GM04504 (cell line): ENCODE data around the gene SEC61A2.
"Not testable (repeated sequence)": the region's sequence is repeated elsewhere in the genome, so short reads cannot be mapped to it uniquely, and the experiment has no call there.

Source experiments
- DNase-seq: peaks from one replicate; pipeline ENCODE4 v3.0.0-alpha.2; 2012; ENCODE audit warnings: low read depth

Gene SEC61A2

GRCh38 chr10:12129222-12130111, at the start of gene SEC61A2:
Gene SEC61A2, plus strand, starts transcription at chr10:12129677. Its CDS starts 111 bp downstream, at chr10:12129788.
- DNase-seq = peak; percentile 89

DNA sequence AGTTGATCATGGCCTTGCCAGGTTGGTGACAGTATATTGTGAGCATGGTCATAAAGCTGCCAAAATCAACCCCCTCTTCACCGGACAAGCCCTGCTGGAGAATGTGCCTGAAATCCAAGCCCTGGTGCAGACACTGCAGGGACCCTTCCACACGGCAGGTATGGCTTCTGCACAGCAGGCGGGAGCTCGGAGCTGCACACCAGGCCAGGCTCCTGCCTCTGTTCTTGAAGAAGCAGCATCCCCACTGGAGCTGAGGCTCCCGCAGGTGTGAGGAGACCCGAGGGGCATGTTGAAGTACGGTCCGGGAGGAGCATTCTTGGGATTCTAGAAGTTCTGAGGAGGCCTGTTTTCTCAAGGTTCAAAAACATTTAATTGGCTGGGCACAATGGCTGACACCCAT, 48.0 kb upstream of the SEC61A2 start:
- no peak for DNase-seq

- peak; percentile 36 for DNase-seq
These were observed 47.5 kb upstream of the SEC61A2 start for GRCh38 chr10:12081879-12082557.

- no peak for DNase-seq
These were observed 40.6 kb upstream of the SEC61A2 start for GRCh38 chr10:12088919-12089318.

- DNase-seq = no peak
These were observed 38.1 kb upstream of the SEC61A2 start for GRCh38 chr10:12091421-12091820.

DNA sequence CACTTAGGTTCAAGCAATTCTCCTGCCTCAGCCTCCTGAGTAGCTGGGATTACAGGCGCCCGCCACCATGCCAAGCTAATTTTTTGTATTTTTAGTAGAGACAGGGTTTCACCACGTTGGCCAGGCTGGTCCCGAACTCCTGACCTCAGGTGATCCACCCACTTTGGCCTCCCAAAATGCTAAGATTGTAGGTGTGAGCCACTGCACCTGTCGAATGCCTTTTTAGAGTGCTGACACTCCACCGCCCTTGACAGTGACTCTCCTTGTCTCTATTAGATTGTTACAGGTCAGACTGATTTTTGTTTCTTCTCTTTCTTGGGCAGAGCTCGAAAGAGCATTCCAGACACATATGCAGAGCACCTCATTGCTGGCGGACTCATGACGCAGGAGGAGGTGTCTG, 32.1 kb upstream of the SEC61A2 start:
- DNase-seq = not testable (repeated sequence)

- DNase-seq = no peak
These were observed 31.7 kb upstream of the SEC61A2 start for GRCh38 chr10:12097791-12098190.

DNA sequence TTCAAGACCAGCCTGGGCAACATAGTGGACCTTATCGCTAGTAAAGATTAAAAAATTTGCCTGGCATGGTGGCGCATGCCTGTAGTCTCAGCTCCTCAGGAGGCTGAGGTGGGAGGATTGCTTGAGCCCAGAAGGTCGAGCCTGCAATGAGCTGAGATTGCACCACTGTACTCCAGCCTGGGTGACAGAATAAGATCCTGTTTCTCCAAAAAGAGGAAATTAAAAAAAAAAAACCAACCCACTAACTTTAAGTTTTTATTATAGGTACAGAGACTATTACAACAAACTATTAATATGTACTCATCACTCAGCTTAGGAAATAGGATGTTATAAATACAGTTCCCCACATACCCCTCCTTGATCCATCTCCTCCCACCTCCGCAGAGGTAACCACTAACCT, 30.5 kb upstream of the SEC61A2 start:
- no peak for DNase-seq

DNA sequence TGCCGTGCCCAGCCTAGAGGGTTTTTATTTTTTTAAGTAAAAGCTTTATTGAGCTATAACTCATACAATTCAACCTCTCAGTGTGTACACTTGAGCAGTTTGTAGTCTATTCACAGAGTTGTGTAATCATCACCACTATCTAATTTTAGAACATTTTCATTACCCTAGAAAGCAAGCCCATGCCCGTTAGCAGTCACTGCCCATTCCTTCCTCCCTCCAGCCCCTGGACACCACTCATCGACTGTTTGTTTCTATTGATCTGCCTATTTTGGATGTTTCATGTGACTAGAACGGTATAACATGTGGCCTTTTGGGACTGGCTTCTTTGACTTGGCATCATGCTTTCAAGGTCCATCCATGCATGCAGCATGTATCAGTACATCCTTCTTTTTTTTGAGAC, 25.7 kb upstream of the SEC61A2 start:
- DNase-seq = no peak

DNA sequence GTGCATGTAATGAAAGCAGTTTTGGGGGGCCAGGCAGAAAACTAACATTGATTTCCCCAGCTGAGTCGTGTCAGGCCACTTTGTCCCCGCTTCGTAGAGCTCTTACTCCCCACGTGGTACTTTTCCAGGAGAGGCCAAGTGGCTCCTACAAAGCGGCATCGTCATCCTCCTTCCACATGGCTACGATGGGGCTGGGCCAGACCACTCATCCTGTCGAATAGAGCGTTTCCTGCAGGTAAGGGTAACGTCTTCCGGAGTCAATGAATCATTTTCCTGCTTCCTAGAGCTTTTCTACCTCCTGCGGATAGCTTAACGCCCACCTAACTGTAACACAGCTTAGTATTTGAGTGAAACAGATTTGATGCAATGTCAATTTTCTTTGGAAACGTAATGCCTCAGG, 21.7 kb upstream of the SEC61A2 start:
- no peak for DNase-seq

DNA sequence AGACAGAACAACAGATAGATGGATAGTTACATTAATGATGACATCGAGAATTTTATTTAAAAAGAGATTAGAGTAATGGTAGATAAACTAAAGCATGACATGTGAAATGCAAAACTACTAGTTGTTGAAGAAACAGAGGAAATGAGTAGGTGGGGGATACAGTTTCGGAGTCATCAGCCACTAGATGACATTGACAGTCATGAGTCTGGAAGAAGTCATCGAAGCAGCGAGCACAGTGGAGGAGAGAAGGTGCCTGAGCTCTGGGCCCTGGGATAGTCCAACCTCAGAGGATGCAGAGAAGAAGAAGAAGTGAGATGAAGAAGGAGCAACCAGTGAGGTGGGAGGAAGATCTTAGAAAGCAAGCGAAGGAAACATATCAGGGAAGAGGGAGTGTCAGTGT, 20.2 kb upstream of the SEC61A2 start:
- DNase-seq = no peak

DNA sequence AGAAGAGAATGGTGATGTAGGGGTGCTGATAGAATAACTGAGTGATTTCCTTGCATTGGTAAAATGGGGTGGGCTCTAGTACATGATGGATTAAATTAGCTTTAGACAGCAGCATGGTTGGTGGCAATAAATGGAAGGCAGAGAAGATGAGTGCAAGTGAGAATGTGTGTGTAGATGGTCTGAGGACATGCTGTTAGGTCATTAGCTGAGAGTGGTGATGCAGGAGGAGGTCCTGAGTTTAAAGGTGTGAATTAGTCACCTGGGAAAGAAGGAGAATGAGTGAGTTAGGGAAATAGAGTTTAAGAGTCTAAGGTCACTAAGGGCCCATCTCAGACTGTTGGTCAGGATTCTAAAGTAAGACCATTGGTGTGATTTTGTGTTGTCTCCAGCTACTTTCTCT, 17.9 kb upstream of the SEC61A2 start:
- no peak for DNase-seq

DNA sequence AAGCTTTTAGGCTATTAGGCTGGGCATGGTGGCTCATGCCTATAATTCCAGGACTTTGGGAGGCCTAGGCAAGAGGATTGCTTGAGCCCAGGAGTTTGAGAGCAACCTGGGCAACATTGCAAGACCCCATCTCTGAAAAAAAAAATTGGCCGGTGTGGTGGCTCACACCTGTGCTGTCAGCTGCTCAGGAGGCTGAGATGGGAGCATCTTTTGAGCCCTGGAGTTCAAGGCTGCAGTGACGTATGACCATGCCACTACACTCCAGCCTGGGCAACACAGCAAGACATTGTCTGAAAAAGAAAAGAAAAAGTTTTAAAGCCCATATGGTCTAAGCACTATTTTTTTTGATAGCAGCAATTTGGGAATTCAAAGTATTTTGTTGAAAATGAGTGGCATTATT, 15.8 kb upstream of the SEC61A2 start:
- no peak for DNase-seq

GRCh38 chr10:12121673-12122072, 7.8 kb upstream of the SEC61A2 start:
- DNase-seq = no peak

GRCh38 chr10:12130237-12130872, 878 bp downstream of the SEC61A2 start:
- peak; percentile 42 for DNase-seq

DNA sequence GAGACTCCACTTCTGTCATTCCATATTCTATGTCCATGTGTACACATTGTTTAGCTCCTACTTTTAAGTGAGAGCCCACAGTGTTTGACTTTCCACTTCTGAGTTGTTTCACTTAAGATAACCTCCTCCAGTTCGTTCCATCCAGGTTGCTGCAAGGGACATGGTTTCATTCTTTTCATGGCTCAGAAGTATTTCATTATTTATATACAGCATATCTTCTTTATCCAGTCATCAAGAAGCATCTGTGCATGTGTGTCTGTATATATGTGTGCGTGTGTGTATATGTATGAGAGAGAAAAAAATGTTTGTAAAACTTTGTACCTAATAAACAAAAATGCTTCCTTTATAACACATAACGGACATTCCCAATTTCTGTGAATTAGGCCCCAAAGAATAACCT, 6.2 kb downstream of the SEC61A2 start:
- no peak for DNase-seq

DNA sequence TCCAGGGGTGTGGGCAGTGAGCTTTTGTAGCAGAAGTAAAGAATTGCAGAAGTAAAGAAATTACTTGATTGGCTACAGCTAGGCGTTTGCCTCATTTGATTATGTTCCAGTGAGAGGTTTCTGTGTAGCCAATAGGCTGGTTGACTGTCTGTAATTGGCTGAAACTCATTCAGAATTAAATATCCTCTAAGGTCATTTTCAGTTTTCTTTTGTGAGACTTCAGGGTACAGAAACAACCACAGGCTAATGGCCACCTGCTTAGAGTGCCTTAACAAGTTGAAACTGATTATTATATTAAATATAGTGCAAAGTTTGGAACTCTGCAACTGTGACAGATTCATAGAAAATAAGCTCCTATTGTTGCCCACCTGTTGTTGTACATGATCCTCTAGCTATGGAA, 10.6 kb downstream of the SEC61A2 start:
- DNase-seq = no peak

DNA sequence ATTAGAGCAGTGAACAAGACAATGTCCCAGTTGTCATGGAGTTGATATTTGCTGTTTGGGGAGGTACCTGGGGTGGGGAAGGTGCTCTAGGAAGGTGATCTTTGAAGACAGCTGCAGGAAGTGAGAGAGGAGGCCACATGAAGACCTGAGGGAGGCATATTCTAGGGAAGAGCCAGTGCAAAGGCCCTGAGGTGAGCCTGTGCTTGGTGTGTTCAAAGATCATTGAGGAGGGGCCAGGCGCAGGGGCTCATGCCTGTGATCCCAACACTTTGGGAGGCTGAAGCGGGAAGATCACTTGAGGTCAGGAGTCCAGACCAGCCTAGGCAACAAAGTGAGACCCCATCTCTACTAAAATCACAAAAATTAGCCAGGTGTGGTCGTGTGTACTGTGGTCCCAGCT, 15.1 kb downstream of the SEC61A2 start:
- DNase-seq = no peak

DNA sequence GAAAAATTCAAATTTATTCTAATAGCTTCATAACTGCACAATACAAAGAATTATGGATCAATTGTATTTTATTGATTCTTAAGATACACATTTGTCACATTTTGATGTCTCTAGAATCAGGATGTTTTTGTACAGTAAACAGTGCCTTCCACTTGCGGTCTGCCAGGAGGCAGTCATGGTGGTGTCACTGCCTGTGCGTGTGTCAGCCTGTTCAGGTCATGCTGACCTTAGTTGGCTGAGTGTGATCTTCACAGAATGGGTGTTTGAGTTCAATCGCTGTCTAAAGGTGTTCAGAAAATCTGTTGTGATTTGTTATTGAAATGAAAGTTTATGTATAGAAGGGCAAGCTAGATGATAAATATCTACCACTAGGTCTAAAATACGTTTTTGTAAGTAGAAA, 20.7 kb downstream of the SEC61A2 start:
- no peak for DNase-seq

- DNase-seq = no peak
These were observed 25.0 kb downstream of the SEC61A2 start for GRCh38 chr10:12154516-12154915.

DNA sequence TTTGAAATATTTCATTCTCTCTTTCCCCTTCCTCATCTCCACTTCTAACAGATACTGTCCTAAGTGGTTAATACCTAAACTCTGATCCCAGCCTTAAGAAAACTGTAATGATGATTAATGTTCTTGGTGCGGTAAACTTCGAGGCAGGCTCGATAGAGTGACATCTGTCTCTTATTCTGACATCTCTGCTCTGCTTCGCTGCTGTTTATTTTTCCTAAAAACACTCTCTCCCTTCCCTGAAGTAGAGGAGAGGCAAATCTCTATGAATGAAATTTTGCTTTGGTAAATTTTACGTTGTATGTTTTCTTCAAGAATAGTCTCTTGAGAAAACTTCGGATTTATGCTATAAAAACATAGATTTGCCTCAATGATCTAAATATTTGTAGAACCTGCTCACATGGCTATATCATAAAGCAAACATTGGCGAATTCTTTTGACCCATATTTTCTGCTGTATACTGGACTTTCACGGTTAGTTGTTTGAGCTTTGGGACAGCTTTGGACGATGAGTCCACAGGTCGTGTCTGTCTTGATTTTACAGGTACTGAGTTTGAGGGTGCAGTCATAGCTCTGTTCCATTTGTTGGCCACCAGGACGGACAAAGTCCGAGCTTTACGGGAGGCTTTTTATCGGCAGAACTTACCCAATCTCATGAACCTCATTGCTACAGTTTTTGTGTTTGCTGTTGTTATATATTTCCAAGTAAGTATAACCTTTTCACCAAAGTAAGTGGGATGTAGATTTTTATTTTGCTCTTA, 27.1 kb downstream of the SEC61A2 start:
- DNase-seq = no peak

GRCh38 chr10:12158111-12158510, 28.6 kb downstream of the SEC61A2 start:
- DNase-seq = no peak
